Glutamatergic neuron (in vitro differentiated cells): ENCODE data around the gene HPSE2. TPM values are rescaled to one million over a fixed set of nuclear protein-coding genes. Genes with fewer than 3 reads are reported as not detected.

Source experiments
- DNase-seq: peaks from one replicate; pipeline ENCODE4 v3.0.0; 2022
- H3K27ac Mint-ChIP-seq: one replicate; pipeline ENCODE4 v1.8.0; 2020; ENCODE audit warnings: mild to moderate bottlenecking, mixed read lengths, inconsistent platforms; ENCODE audit not compliant: unreplicated experiment
- H3K27me3 Mint-ChIP-seq: one replicate; pipeline ENCODE4 v1.8.0; 2020; ENCODE audit warnings: mild to moderate bottlenecking, moderate library complexity, mixed read lengths, inconsistent platforms; ENCODE audit not compliant: unreplicated experiment
- H3K36me3 Mint-ChIP-seq: one replicate; pipeline ENCODE4 v1.8.0; 2020; ENCODE audit warnings: mild to moderate bottlenecking, mixed read lengths, inconsistent platforms; ENCODE audit not compliant: unreplicated experiment
- H3K4me1 Mint-ChIP-seq: one replicate; pipeline ENCODE4 v1.8.0; 2020; ENCODE audit warnings: mild to moderate bottlenecking, low read depth, mixed read lengths, inconsistent platforms; ENCODE audit not compliant: unreplicated experiment
- H3K4me3 Mint-ChIP-seq: one replicate; pipeline ENCODE4 v1.8.0; 2020; ENCODE audit warnings: mild to moderate bottlenecking, mixed read lengths, inconsistent platforms; ENCODE audit not compliant: unreplicated experiment
- H3K9me3 Mint-ChIP-seq: one replicate; pipeline ENCODE4 v1.8.0; 2020; ENCODE audit warnings: mild to moderate bottlenecking, moderate library complexity, mixed read lengths, inconsistent platforms; ENCODE audit not compliant: unreplicated experiment
- total RNA-seq: library from RNA; stranded (reverse); fragmentation: NEBNext Ultra II Directional; extraction: Animal tissue kit (Norgen Biotek cat#: 25700); gene quantifications from one replicate; pipeline ENCODE4 v1.2.1, GENCODE V29; 2021; ENCODE audit not compliant: unreplicated experiment
- TF ChIP-seq, protein P1 (sequence below): fragments of 200-600 bp; sonication (generic); IDR thresholded peaks from one replicate; pipeline ENCODE4 v1.5.0; 2021; ENCODE audit not compliant: partially characterized antibody, unreplicated experiment

HPSE2 gene
- total RNA-seq, 1 donor from 2014 or later, result not detected

DNA sequence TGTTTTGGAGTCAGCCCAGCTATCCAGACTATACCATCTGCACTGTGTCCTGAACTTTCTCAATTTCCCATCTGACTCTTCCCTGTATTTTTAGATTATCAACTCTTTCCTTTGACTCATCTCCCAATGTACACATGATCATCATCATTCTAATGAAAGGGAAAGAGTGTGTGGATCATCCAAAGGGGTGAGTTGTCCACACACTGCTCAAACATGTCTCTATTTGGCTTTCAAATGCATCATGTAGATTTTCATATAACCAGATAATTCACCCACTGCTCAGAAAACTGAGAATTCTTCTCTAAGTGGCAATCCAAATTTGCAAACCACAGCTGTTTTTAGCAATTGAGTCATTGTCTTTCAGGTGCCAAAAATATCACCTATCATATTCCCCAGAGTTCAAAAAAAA, 598.7 kb downstream of the HPSE2 start:
- TF ChIP-seq, protein P1, sequence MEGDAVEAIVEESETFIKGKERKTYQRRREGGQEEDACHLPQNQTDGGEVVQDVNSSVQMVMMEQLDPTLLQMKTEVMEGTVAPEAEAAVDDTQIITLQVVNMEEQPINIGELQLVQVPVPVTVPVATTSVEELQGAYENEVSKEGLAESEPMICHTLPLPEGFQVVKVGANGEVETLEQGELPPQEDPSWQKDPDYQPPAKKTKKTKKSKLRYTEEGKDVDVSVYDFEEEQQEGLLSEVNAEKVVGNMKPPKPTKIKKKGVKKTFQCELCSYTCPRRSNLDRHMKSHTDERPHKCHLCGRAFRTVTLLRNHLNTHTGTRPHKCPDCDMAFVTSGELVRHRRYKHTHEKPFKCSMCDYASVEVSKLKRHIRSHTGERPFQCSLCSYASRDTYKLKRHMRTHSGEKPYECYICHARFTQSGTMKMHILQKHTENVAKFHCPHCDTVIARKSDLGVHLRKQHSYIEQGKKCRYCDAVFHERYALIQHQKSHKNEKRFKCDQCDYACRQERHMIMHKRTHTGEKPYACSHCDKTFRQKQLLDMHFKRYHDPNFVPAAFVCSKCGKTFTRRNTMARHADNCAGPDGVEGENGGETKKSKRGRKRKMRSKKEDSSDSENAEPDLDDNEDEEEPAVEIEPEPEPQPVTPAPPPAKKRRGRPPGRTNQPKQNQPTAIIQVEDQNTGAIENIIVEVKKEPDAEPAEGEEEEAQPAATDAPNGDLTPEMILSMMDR, result no peak
- Mint-ChIP-seq H3K4me3 (no peak overlapping the region), H3K36me3 (no peaks in the 10 kb centered on the region), H3K4me1 (no peaks in the 10 kb centered on the region), H3K27me3 (no peaks in the 10 kb centered on the region), H3K27ac (no peak overlapping the region), H3K9me3 (no peaks in the 10 kb centered on the region)
- DNase-seq, result no peak

DNA sequence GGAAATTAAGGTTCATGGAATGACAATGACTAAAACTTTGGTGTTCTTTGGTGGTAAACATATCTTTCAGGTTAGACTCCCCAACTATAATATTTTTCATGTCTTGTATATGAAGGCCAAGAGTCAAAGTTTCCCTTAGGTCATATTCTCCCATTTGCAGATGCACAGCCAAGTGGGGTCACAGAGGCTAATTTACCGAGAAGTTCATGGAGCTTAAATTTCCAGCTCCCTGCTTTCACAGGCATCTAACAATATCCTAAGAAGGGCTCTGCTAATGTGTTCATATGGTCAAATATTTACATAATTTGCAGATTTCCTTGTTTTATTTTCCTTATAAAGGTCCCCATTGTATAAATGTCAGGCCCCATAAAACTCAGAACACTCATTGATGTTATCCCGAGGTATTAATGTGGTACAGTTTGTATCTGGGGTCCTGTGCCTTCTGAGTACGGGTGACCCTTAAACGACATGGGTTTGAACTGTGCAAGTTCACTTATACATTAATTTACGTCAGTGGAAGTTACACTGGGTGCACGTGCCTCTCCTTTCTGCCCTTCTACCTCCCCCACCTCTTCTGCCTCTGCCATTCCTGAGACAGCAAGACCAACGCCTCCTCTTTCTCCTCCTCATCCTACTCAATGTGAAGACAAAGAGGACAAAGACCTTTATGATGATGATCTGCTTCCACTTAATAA, 603.0 kb downstream of the HPSE2 start:
- Mint-ChIP-seq H3K4me3 (no peak overlapping the region), H3K9me3 (peaks cover 2% of the 10 kb centered on the region), H3K27me3 (no peaks in the 10 kb centered on the region), H3K36me3 (no peaks in the 10 kb centered on the region), H3K4me1 (no peaks in the 10 kb centered on the region), H3K27ac (no peak overlapping the region)
- TF ChIP-seq, protein P1, result no peak
- DNase-seq, result no peak

DNA sequence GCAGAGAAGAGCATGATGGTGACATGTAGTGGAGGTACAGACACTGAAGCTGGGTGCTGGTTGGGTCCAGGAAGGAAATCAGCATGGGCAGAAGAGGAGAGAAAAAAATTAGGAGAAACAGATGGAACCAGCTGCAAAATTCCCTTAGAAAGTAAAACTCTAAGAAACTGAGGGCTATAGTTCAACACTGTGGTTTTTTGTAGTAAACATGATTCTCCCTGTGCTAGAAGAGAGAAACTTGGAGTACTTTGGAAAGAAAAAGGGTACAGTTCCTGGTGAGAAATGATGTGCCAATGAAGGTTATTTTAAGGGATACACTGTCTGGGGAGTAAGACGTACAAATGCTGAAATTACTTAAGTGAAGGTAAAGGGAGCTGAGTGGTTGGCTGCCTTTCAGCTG, 607.4 kb downstream of the HPSE2 start:
- no peaks in the 10 kb centered on the region for H3K27me3 Mint-ChIP-seq
- H3K36me3 Mint-ChIP-seq, result no peaks in the 10 kb centered on the region
- no peaks in the 10 kb centered on the region for H3K4me1 Mint-ChIP-seq
- DNase-seq, result no peak
- H3K4me3 Mint-ChIP-seq, result no peak overlapping the region
- H3K27ac Mint-ChIP-seq, result no peak overlapping the region
- peaks cover 2% of the 10 kb centered on the region for H3K9me3 Mint-ChIP-seq
- TF ChIP-seq, protein P1, result no peak

DNA sequence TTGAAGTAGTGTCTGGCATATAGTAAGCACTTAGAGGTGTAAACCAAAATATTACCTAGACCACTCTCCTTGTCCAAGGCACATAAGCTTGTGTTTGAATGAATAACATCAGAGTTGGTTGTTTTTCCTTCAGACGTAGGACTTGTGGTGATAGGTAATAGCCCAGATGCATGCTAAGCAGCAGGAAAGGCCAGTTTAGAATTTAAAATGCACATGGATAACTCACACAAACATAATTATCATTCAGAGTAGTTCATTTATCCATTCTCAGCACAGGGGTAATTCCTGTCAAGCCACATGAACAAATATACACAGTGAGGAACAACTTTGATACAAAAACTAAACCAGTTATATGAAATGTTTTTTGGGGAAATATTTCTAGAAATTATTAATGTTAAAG, 607.9 kb downstream of the HPSE2 start:
- no peak for DNase-seq
- H3K27me3 Mint-ChIP-seq, result no peaks in the 10 kb centered on the region
- no peak overlapping the region for H3K4me3 Mint-ChIP-seq
- H3K4me1 Mint-ChIP-seq, result no peaks in the 10 kb centered on the region
- TF ChIP-seq, protein P1, result no peak
- H3K9me3 Mint-ChIP-seq, result peaks cover 2% of the 10 kb centered on the region
- no peaks in the 10 kb centered on the region for H3K36me3 Mint-ChIP-seq
- no peak overlapping the region for H3K27ac Mint-ChIP-seq

DNA sequence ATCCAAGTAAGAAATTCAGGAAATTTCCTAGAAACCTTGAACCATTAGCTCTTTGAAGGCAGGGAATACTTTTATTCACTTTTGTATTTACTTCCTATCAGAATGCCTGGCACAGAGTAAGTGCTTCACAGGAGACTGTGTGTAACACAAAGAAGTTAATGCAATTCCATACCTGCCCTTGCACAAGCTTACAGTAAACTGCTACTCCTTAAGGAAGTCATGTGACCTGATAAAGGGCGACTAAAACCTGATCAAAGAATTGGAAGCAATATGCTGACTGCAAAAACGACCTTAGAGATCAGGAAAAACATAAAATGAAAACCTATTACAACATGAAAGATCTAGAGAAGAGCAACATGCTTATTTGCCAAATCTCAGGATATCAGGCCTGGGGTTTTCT, 610.7 kb downstream of the HPSE2 start:
- Mint-ChIP-seq H3K4me3 (no peak overlapping the region), H3K36me3 (no peaks in the 10 kb centered on the region), H3K27me3 (no peaks in the 10 kb centered on the region)

More for the DNA sequence above, 610.7 kb downstream of the HPSE2 start:
- no peak overlapping the region for H3K27ac Mint-ChIP-seq
- peaks cover 2% of the 10 kb centered on the region for H3K9me3 Mint-ChIP-seq
- TF ChIP-seq, protein P1, result no peak
- no peak for DNase-seq
- H3K4me1 Mint-ChIP-seq, result peaks cover 2% of the 10 kb centered on the region
